Measurements from ENCODE around the gene TMEM89. TPM values are rescaled to one million over a fixed set of nuclear protein-coding genes. Genes with fewer than 3 reads are reported as not detected.
A peak's percentile ranks its signal among the peaks of the same experiment; 100 is the strongest.

TMEM89 gene
- total RNA-seq, 2 experiments from 2014 or later, result 0.43 TPM; not detected in 1

- Mint-ChIP-seq H3K9me3 (no peaks in the 10 kb centered on the region), H3K27ac (no peak overlapping the region), H3K27me3 (no peaks in the 10 kb centered on the region), H3K4me1 (ENCODE audit: low read depth) (peaks cover 21% of the 10 kb centered on the region), H3K36me3 (ENCODE audit: low read depth) (peaks cover 7% of the 10 kb centered on the region), H3K4me3 (no peak overlapping the region)
- ChIA-PET CTCF (interaction anchor here (2.0 kb wide), 1 partner anchor 76 kb away, joined by 6 read pairs; no protein-coding TSS in a partner anchor), POLR2A (interaction anchor here (1.0 kb wide), 1 partner anchor 9 kb away, joined by 4 read pairs; no protein-coding TSS in a partner anchor)
- no peak for DNase-seq
- no peak for TF ChIP-seq CTCF (IDR thresholded peaks at IDR 0.05)
- intact Hi-C loops (cut with micrococcal nuclease), result no loop called here
- no peak for ATAC-seq
Observed at GRCh38 chr3:48637305-48637704, 15.7 kb upstream of the TMEM89 start.

GRCh38 chr3:48636149-48636655 lies 14.6 kb upstream of the TMEM89 start:
- peak overlapping the region; percentile 87 for H3K27ac Mint-ChIP-seq
- no peak for TF ChIP-seq CTCF (IDR thresholded peaks at IDR 0.05)

GRCh38 chr3:48635222-48636021 lies 13.9 kb upstream of the TMEM89 start, which contains the start of gene SLC26A6:
SLC26A6 (minus strand) TSS chr3:48635461; CDS start chr3:48635393, 68 bp downstream.
- no peaks in the 10 kb centered on the region for H3K27me3 Mint-ChIP-seq
- TF ChIP-seq CTCF (IDR thresholded peaks at IDR 0.05), result peak; percentile 71
- H3K4me3 Mint-ChIP-seq, result peak within 1 kb of the TSS; percentile 88
- peak; percentile 95 for ATAC-seq
- peak; percentile 96 for DNase-seq
- ChIA-PET CTCF (interaction anchor here (0.8 to 3.5 kb wide), 34 partner anchors 11 to 366 kb away, joined by 3 to 46 read pairs (median 5); partner anchors contain the start of genes CCDC51, CELSR3, COL7A1 and NCKIPSD), POLR2A (interaction anchor here (0.7 to 3.5 kb wide), 17 partner anchors 9 to 194 kb away, joined by 3 to 25 read pairs (median 4); partner anchors contain the start of genes CELSR3 and PFKFB4)
- peaks cover 21% of the 10 kb centered on the region for H3K4me1 Mint-ChIP-seq (ENCODE audit: low read depth)
- peaks cover 10% of the 10 kb centered on the region for H3K36me3 Mint-ChIP-seq (ENCODE audit: low read depth)
- intact Hi-C loops (cut with micrococcal nuclease), result no loop called here
- peak within 1 kb of the TSS; percentile 87 for H3K27ac Mint-ChIP-seq
- no peaks in the 10 kb centered on the region for H3K9me3 Mint-ChIP-seq

More at GRCh38 chr3:48636149-48636655, 14.6 kb upstream of the TMEM89 start:
- peaks cover 9% of the 10 kb centered on the region for H3K36me3 Mint-ChIP-seq (ENCODE audit: low read depth)
- POLR2A ChIA-PET, result interaction anchor here (0.7 to 3.5 kb wide), 12 partner anchors 9 to 195 kb away, joined by 3 to 25 read pairs (median 5); partner anchors contain the start of genes CELSR3 and PFKFB4
- CTCF ChIA-PET, result interaction anchor here (1.0 to 3.5 kb wide), 25 partner anchors 12 to 367 kb away, joined by 3 to 46 read pairs (median 5); partner anchors contain the start of genes CCDC51, PFKFB4, TMA7 and TMEM89
- H3K9me3 Mint-ChIP-seq, result no peaks in the 10 kb centered on the region
- H3K4me1 Mint-ChIP-seq (ENCODE audit: low read depth), result peaks cover 21% of the 10 kb centered on the region
- H3K4me3 Mint-ChIP-seq, result peak overlapping the region; percentile 88
- intact Hi-C loops (cut with micrococcal nuclease), result no loop called here
- DNase-seq, result no peak
- H3K27me3 Mint-ChIP-seq, result no peaks in the 10 kb centered on the region
- no peak for ATAC-seq

- Mint-ChIP-seq H3K4me1 (ENCODE audit: low read depth) (peaks cover 21% of the 10 kb centered on the region), H3K4me3 (peak overlapping the region; percentile 88), H3K9me3 (no peaks in the 10 kb centered on the region), H3K36me3 (ENCODE audit: low read depth) (peaks cover 10% of the 10 kb centered on the region), H3K27me3 (no peaks in the 10 kb centered on the region), H3K27ac (peak overlapping the region; percentile 9)
- ATAC-seq (peak; percentile 28), DNase-seq (peak; percentile 80)
- POLR2A ChIA-PET, result interaction anchor here (0.7 to 3.5 kb wide), 9 partner anchors 8 to 163 kb away, joined by 3 to 25 read pairs (median 4); partner anchors contain the start of genes CELSR3 and PFKFB4
- CTCF ChIA-PET, result interaction anchor here (0.8 to 3.5 kb wide), 31 partner anchors 11 to 365 kb away, joined by 3 to 46 read pairs (median 5); partner anchors contain the start of genes CELSR3, COL7A1, NCKIPSD and PFKFB4
- no peak for TF ChIP-seq CTCF (IDR thresholded peaks at IDR 0.05)
- intact Hi-C loops (cut with micrococcal nuclease), result no loop called here
Observed at GRCh38 chr3:48634661-48635221, 13.2 kb upstream of the TMEM89 start.
